ENCODE results near the gene MRPL51.

- TF ChIP-seq CTCF (IDR thresholded peaks at IDR 0.05; ENCODE audit: borderline replicate concordance, extremely low read depth, low read length, poor library complexity, severe bottlenecking) (no peak), EZH2 (IDR thresholded peaks at IDR 0.05; ENCODE audit: borderline replicate concordance, low read depth, low read length, severe bottlenecking) (no peak)
These were observed 42.8 kb downstream of the MRPL51 start for GRCh38 chr12:6450091-6450868.

Measured in DND-41 (cell line).